ENCODE data around the gene TMCC2.

TMCC2 gene

DNA sequence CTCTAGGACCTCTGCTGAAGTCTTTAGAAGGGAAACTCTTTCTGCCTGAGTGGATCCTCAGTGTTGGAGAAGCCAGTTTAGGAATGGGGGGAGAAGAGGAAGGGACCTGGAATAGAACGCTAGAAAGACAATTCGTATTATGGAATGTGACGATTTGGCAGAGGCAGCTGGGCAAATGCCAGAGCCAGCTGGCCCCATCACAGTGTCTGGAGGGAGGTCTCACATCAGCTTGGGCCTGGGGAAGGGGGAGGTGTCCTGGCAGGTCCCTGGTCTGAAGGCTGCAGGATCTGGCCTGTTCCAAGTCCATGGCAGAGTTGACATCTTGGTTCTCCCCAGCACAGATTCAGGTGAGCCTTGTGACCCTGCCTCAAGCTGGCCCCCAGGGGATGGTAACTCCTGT lies 11.3 kb downstream of the TMCC2 start:
- H3K4me1 ChIP-seq (ENCODE audit: low read length), result peaks cover 39% of the 10 kb centered on the region
- no peaks in the 10 kb centered on the region for H4K20me1 ChIP-seq (ENCODE audit: insufficient read depth, low read length)
- peaks cover 26% of the 10 kb centered on the region for H3F3A ChIP-seq (ENCODE audit: insufficient read depth, low read length)
- H3K9ac ChIP-seq (ENCODE audit: low read length), result no peak overlapping the region
- H3K79me2 ChIP-seq (ENCODE audit: low read length), result peaks cover 67% of the 10 kb centered on the region
- H3K9me2 ChIP-seq (replicated peaks; ENCODE audit: insufficient read depth, low read length), result no peaks in the 10 kb centered on the region
- TF ChIP-seq, protein P1, sequence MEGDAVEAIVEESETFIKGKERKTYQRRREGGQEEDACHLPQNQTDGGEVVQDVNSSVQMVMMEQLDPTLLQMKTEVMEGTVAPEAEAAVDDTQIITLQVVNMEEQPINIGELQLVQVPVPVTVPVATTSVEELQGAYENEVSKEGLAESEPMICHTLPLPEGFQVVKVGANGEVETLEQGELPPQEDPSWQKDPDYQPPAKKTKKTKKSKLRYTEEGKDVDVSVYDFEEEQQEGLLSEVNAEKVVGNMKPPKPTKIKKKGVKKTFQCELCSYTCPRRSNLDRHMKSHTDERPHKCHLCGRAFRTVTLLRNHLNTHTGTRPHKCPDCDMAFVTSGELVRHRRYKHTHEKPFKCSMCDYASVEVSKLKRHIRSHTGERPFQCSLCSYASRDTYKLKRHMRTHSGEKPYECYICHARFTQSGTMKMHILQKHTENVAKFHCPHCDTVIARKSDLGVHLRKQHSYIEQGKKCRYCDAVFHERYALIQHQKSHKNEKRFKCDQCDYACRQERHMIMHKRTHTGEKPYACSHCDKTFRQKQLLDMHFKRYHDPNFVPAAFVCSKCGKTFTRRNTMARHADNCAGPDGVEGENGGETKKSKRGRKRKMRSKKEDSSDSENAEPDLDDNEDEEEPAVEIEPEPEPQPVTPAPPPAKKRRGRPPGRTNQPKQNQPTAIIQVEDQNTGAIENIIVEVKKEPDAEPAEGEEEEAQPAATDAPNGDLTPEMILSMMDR (IDR thresholded peaks at IDR 0.05; ENCODE audit: low read length), result no peak
- TF ChIP-seq EZH2 (optimal IDR thresholded peaks at IDR 0.05; ENCODE audit: low read depth, low read length) (no peak), EZH2phosphoT487 (IDR thresholded peaks at IDR 0.05; ENCODE audit: low read length) (no peak)
- DNase-seq, result no peak
- H3K4me2 ChIP-seq (ENCODE audit: low read depth, low read length), result no peak overlapping the region
- H3K36me3 ChIP-seq (replicated peaks; ENCODE audit: insufficient read depth, low read length), result no peaks in the 10 kb centered on the region
- H3K27ac ChIP-seq (ENCODE audit: low read length), result no peak overlapping the region
- H2AFZ ChIP-seq (ENCODE audit: low read length), result no peak overlapping the region
- no peak overlapping the region for H3K4me3 ChIP-seq (ENCODE audit: low read length)
- H3K9me3 ChIP-seq (replicated peaks; ENCODE audit: insufficient read depth, low read length), result no peaks in the 10 kb centered on the region
- no peaks in the 10 kb centered on the region for H3K27me3 ChIP-seq (replicated peaks; ENCODE audit: insufficient read depth, low read length)

DNA sequence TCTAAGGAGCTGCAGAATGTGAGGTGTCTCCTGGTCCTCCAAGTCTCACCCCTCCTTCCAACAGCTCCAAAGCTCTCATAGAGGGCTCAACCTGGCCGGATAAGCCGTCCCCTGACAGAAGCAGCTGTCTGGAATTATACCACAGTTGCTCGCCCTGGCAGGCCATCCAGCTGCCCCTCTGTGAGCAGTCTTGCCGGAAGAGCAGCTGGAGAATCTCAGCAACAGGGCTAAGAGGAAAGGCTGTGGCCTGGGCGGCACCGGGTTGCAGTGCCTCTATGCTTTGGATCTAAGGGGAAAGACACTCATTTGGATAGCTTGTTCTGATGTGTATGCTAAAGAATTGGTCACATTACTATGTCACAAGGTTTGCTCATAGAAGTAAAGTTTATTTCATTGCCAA lies 12.4 kb downstream of the TMCC2 start:
- H2AFZ ChIP-seq (ENCODE audit: low read length), result no peak overlapping the region
- no peak overlapping the region for H3K4me3 ChIP-seq (ENCODE audit: low read length)
- no peak overlapping the region for H3K9ac ChIP-seq (ENCODE audit: low read length)
- no peaks in the 10 kb centered on the region for H3K9me2 ChIP-seq (replicated peaks; ENCODE audit: insufficient read depth, low read length)
- no peaks in the 10 kb centered on the region for H3K36me3 ChIP-seq (replicated peaks; ENCODE audit: insufficient read depth, low read length)
- TF ChIP-seq EZH2phosphoT487 (IDR thresholded peaks at IDR 0.05; ENCODE audit: low read length), result no peak
- TF ChIP-seq, protein P1 (IDR thresholded peaks at IDR 0.05; ENCODE audit: low read length), result no peak
- TF ChIP-seq EZH2 (optimal IDR thresholded peaks at IDR 0.05; ENCODE audit: low read depth, low read length), result no peak
- no peak overlapping the region for H3K4me2 ChIP-seq (ENCODE audit: low read depth, low read length)
- no peaks in the 10 kb centered on the region for H3K9me3 ChIP-seq (replicated peaks; ENCODE audit: insufficient read depth, low read length)
- DNase-seq, result no peak
- peaks cover 42% of the 10 kb centered on the region for H3K4me1 ChIP-seq (ENCODE audit: low read length)
- H3F3A ChIP-seq (ENCODE audit: insufficient read depth, low read length), result peaks cover 26% of the 10 kb centered on the region
- no peaks in the 10 kb centered on the region for H4K20me1 ChIP-seq (ENCODE audit: insufficient read depth, low read length)
- H3K79me2 ChIP-seq (ENCODE audit: low read length), result peaks cover 77% of the 10 kb centered on the region
- H3K27ac ChIP-seq (ENCODE audit: low read length), result no peak overlapping the region
- H3K27me3 ChIP-seq (replicated peaks; ENCODE audit: insufficient read depth, low read length), result no peaks in the 10 kb centered on the region

DNA sequence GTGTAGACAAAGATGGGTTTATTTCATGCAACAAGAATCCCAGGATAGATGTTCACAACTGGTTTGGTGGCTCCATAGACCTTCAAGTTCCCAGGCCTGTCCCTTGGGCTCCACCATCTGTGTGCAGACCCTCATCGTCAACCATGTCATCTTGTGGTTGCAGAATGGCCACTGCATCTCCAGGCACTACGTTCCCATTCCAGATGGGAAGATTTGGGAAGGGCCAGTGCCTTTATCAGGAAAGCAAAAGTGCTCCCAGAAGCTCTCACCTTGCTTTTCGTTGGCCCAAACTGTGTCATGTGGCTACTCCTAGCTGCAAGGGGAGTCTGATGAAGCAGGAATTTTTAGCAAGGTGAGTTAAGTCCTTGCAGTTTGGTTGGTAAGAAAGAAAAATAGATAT lies 12.8 kb downstream of the TMCC2 start:
- H3K4me1 ChIP-seq (ENCODE audit: low read length), result peaks cover 47% of the 10 kb centered on the region
- no peak overlapping the region for H3K27ac ChIP-seq (ENCODE audit: low read length)
- H3F3A ChIP-seq (ENCODE audit: insufficient read depth, low read length), result peaks cover 30% of the 10 kb centered on the region
- TF ChIP-seq EZH2phosphoT487 (IDR thresholded peaks at IDR 0.05; ENCODE audit: low read length) (no peak), EZH2 (optimal IDR thresholded peaks at IDR 0.05; ENCODE audit: low read depth, low read length) (no peak)
- TF ChIP-seq, protein P1 (IDR thresholded peaks at IDR 0.05; ENCODE audit: low read length), result no peak
- no peaks in the 10 kb centered on the region for H3K9me2 ChIP-seq (replicated peaks; ENCODE audit: insufficient read depth, low read length)
- H3K27me3 ChIP-seq (replicated peaks; ENCODE audit: insufficient read depth, low read length), result no peaks in the 10 kb centered on the region
- H3K36me3 ChIP-seq (replicated peaks; ENCODE audit: insufficient read depth, low read length), result no peaks in the 10 kb centered on the region
- no peak overlapping the region for H3K9ac ChIP-seq (ENCODE audit: low read length)
- H3K79me2 ChIP-seq (ENCODE audit: low read length), result peaks cover 77% of the 10 kb centered on the region
- no peak overlapping the region for H3K4me2 ChIP-seq (ENCODE audit: low read depth, low read length)
- no peak overlapping the region for H3K4me3 ChIP-seq (ENCODE audit: low read length)
- no peak for DNase-seq
- no peaks in the 10 kb centered on the region for H3K9me3 ChIP-seq (replicated peaks; ENCODE audit: insufficient read depth, low read length)
- no peaks in the 10 kb centered on the region for H4K20me1 ChIP-seq (ENCODE audit: insufficient read depth, low read length)
- H2AFZ ChIP-seq (ENCODE audit: low read length), result no peak overlapping the region
